COLO829 (cell line): ENCODE measurements around the gene AFF1.
A peak's percentile ranks its signal among the peaks of the same experiment; 100 is the strongest.
"Not testable (repeated sequence)": the region's sequence is repeated elsewhere in the genome, so short reads cannot be mapped to it uniquely, and the experiment has no call there.

Experiments
- DNase-seq: peaks from one replicate; pipeline ENCODE4 v3.0.0; 2012; ENCODE audit warnings: low spot score

Gene AFF1

GRCh38 chr4:86978709-86979108 lies 43.9 kb downstream of the AFF1 start:
- no peak for DNase-seq

DNA sequence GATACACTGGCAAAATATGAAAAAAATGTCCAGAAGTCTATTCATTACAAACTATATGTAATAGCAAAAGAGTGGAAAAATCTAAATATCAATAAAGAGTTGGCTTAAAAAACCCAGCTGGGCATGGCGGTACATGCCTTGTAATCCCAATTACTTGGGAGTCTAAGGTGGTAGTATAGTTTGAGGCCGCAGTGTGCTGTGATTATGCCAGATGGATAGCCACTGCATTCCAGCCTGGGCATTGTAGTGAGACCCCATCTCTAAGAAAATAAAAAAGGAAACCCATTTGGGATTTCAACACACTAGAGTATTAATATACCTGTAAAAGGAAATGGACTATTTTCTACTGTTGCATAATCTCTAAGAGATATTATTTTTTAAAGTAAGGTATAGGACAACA lies 45.4 kb downstream of the AFF1 start:
- no peak for DNase-seq

DNA sequence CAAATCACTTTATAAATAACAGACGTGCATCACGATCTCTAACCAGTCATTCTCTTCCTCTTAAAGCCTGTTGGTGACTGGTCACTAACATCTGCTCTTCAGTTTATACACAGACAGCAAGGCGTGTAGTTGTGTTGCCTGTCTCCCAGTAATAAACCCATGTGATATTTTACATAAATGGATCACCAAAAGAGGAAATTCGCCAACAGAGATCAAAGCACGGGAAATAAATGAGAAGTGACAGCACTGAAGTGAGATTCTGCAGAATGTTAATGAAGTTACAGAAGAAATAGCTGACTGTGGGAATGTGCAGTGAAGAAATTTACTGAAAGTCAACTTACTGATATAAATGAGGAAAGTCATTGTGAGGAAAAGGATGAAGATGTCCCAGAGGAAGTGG lies 47.0 kb downstream of the AFF1 start:
- no peak for DNase-seq

DNA sequence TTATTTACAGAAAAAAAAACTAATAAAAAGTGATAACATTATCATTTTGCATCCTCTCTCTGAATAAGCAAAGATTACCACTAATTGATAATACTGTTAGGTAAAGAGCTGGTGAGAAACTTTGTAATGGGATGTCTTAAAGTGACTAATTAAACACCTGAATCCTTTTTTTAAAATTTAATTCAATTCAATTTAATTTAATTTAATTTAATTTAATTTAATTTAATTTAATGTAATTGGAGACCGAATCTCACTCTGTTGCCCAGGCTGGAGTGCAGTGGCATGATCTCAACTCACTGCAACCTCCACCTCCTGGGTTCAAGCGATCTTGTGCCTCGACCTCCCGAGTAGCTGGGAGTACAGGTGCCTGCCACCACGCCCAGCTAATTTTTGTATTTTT lies 51.0 kb downstream of the AFF1 start:
- not testable (repeated sequence) for DNase-seq

DNA sequence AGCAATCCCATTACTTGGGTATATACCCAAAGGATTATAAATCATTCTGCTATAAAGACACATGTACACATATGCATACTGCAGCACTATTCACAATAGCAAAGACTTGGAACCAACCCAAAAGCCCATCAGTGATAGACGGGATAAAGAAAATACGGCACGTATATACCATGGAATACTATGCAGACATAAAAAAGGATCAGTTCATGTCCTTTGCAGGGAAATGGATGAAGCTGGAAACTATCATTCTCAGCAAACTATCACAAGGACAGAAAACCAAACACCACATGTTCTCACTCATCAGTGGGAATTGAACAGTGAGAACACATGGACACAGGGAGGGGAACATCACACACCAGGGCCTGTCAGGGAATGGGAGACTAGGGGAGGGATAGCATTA lies 54.8 kb downstream of the AFF1 start:
- not testable (repeated sequence) for DNase-seq

GRCh38 chr4:86990510-86990909 lies 55.7 kb downstream of the AFF1 start:
- DNase-seq, result no peak

DNA sequence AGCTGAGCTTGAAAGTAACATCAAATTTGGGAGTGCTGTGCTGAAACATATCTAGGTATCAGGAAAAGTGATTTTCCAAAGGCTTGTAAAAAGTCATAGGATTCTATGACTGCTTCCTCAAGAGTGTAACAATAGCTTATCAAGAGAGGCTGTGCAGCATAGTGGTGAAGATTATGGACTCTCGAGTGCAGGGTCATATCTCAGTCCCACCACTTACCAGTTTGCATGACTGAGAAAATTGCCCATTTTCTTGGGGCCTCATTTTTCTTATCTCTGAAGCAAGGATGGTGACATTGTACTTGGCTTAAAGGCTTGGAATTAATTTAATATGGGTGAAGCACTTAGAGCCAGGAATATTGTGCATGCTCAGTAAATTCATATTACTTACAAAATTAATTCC lies 57.2 kb downstream of the AFF1 start:
- no peak for DNase-seq

GRCh38 chr4:86993909-86994681 lies 59.3 kb downstream of the AFF1 start:
- DNase-seq, result no peak

GRCh38 chr4:86994686-86995085 lies 59.9 kb downstream of the AFF1 start:
- no peak for DNase-seq

DNA sequence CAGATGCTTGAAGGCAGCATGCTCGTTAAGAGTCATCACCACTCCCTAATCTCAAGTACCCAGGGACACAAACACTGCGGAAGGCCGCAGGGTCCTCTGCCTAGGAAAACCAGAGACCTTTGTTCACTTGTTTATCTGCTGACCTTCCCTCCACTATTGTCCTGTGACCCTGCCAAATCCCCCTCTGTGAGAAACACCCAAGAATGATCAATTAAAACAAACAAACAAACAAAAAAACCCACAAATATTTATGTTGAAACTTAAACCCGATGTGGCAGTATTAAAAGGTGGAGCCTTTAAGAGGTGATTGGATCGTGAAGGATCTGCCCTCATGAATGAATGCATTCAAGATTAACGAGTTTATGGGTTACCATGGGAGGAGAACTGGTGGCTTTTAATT lies 61.7 kb downstream of the AFF1 start:
- DNase-seq, result not testable (repeated sequence)

DNA sequence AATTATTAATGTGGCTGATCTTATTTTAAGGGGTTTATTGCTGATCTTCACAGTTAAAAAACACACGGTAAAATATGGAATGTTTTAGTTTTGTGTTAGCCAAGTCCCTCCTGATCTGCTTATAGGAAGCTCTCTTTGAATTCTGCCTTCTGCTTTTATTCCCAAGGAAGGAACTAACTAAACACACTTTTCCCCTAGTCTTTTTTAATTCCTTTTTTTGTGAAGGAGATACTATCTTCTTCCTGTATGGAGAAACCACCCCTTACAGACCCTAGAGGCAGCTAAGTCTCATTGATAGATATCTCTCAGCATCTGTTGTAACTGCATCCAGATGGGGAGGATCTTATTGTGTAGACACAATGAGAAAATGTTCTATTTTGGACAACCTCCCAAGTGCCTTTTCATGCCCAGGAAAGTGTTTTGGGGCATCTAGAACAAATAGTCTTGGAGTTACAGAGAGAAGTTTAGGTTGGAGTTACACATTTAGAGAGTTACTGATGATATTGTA lies 64.4 kb downstream of the AFF1 start:
- DNase-seq, result no peak

DNA sequence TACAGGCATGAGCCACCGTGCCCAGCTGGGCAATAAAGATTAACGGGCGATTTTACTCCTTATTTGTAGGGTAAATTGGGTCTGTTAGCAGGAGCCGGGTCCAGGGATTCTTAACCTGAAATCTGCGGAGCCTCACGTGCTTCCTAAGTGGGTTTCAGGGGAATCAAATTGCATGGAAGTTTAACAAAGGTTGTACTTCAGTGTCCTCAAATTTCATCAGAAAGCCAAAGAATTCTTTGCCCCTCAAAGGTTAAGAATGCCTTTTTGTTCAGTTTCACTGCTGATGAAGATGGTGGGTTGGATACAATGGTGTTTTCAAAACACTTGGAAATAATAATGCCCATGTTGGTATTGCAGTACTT lies 67.9 kb downstream of the AFF1 start:
- no peak for DNase-seq

GRCh38 chr4:87003266-87003665 lies 68.5 kb downstream of the AFF1 start:
- no peak for DNase-seq

- DNase-seq, result peak; percentile 35
Observed at GRCh38 chr4:87005369-87005689, 70.5 kb downstream of the AFF1 start.

- no peak for DNase-seq
Observed at GRCh38 chr4:87005690-87006425, 71.0 kb downstream of the AFF1 start.

GRCh38 chr4:87006426-87006675 lies 71.5 kb downstream of the AFF1 start:
- DNase-seq, result no peak

DNA sequence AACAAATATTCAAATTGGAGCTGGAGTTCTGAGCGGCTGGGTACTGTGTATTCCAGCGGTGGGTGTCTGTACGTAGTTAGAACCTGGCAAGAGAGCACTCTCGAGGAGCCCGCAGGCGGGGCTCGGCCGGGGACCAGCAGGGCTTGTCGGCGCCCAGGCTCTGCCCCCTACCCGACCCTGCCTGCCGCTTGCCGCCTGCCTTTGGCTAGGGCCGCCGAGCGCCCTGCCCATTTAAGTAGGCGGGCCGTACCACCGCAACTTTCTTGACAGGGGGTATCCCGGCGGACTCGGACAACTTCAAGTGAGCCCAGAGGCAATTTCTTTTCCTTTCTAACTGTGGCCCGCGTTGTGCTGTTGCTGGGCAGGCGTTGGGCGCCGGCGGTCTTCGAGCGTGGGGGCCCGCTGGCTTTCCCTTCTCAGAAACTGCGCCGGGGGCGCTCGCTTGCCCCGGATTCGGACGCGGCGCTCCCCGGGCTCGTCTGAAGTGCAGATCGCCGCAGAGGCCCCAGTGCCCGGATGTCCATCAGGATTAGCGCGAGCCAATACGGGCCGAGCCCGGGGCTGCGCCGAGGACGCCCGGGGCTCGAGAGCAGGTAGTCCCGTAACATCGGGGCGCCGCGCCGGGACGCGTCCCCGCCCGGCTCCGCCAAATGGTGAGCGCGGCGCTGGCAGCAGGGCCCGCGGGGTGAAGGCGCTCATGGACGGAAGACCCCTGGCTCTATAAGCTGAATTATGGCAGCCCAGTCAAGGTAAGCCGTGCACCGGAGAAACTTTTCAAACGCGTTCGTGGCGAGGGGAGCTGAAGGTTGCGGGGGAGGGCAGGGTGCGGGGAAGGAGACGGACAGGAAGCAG lies 72.1 kb downstream of the AFF1 start:
- peak; percentile 68 for DNase-seq

DNA sequence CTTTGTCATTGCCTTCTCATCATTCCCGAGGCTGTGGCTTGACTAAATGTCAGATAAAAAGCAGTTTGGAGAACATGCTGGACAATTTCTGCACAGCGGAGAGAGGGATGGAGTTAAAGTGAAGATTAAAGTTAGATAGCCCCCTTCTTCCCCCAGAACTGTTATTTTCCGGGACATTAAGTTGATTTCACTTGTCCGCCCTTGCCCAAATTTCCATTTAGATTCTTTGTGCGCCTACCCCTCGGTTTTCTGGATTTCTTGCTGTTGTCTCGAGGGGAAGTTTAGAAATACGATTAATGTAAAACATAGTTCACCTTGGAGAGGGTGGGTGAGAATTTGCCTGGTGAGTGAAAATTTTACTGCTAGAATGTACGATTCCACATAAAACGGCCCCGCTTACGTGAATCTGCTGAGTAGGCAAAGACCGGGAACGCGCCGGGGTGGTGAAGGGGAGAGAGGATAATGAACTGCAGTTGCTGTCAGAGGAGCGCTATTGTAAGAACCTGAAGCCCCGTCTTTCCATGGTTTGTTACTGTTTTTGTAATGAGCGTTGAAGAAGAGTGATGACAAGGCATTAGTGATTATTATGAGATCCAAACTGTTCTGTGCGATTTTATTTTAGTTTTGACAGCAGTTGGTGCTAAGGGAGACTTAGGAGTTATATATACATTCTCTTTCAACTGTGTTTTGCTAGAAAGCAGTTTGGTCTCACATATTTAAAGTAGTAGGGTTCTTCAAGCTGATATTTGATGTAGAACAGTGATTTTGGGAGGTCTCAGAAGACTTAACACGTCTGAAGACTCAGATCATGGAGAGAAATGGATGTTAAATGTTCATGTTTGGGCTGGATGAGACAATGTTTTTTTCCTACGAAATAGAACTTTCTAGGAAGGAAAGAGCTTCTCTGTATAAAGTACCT lies 73.0 kb downstream of the AFF1 start:
- no peak for DNase-seq

GRCh38 chr4:87009095-87009648 lies 74.4 kb downstream of the AFF1 start:
- DNase-seq, result no peak

GRCh38 chr4:87010192-87010591 lies 75.4 kb downstream of the AFF1 start:
- no peak for DNase-seq

DNA sequence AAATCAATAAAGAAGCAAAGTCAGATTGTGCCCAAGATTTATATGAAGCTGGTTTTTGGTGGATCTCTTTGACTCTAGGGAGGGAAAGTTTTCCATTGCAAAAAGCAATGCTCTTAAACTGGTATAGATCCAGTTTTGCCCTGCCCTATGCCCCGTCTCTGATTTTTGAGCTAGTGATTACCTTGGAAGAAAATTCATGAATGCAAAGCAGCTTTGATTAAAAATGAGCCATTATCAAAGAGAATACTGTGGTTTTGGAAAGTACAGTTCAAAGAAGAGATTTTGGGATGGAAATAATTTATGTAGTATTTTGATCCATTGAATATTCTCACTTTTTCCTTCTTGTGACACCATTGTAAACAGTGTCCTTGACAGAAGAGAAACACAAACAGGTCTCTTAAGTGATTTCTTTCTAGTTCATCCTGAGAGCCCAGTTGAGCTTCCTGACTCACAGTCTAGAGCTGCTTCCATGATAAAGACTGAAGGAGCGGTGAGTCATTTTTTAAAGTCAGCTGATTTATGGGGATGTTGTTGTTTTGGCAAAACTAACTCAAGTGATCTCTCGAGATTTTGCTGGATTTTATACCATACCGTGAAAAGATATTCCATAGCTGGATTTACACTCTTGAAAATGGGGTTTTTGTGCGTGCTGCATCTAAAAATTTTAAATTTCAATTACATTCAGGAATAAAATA lies 76.7 kb downstream of the AFF1 start:
- peak; percentile 73 for DNase-seq
